GM20431 (cell line): ENCODE results near the gene SLC4A5.
"Not testable (repeated sequence)": the region's sequence is repeated elsewhere in the genome, so short reads cannot be mapped to it uniquely, and the experiment has no call there.

Source experiments
- in situ Hi-C: fragments of 300-500 bp; cut with MseI, MboI; formaldehyde crosslinking; loops from one replicate; pipeline ENCODE4 v1.15.0; 2020; ENCODE audit warnings: low sequenced_read_pairs; ENCODE audit not compliant: unreplicated experiment

Gene SLC4A5

DNA sequence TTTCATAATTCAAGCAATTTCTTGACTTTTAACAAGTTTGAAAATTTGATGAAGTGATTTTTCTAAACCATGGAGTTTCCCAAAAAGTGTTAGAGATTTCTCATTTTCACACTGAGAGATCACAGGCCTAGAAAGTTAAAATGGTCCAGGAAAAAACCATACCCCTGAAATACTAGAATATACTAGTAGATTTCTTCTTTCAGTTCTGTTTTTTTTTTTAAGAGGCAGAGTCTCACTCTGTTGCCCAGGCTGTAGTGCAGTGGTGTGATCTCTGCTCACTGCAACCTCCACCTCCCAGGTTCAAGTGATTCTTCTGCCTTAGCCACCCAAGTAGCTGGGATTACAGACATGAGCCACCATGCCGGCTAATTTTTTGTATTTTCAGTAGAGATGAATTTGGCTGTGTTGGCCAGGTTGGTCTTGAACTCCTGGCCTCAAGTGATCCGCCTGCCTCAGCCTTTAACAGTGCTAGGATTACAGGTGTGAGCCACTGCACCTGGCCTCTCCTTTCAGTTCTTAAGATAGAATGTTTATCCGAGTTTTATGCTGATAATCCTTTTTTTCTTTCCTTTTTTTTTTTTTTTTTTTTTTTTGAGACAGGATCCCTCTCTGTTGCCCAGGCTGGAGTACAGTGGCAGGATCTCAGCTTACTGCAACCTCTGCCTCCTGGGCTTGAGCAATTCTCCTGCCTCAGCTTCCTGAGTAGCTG is 130.4 kb downstream of the SLC4A5 start:
- in situ Hi-C loops: no loop called here

DNA sequence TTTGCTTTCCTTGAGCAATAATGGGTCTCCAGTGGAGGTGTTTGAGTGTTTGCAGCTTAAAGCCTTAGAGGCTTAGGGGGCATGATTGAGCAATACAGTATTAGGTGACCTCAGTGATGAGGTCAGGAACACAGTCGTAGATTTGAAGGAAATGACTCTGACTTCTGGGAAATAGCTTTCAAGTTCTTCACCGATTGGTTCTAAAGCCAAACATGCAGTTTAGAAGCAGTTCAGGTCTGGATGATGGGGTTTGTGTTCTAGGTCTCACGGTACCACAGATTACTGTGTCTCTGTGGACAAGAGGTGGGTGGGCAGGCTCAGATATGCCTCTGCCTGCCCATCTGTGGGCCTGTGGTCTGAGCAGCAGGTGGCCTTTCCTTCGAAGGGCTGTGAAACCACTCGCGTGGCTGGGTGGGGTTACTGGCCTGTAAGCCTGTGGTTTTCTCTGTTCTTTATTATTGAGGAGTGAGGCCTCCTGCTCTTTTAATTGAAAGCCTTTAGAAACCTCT is 137.0 kb downstream of the SLC4A5 start:
- in situ Hi-C loops: no loop called here

DNA sequence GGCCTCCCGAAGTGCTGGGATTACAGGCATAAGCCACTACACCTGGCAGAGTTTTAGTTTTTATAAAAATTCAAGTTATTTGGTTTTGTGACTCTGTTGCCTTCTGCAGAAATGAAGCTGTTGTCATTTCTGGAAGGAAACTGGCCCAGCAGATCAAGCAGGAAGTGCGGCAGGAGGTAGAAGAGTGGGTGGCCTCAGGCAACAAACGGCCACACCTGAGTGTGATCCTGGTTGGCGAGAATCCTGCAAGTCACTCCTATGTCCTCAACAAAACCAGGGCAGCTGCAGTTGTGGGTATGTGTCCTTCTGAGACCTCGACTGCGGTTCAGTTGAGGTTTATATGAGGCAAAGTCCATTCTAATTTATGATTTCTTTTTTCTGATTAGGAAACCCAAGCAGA is 137.6 kb downstream of the SLC4A5 start:
- in situ Hi-C loops: no loop called here

GRCh38 chr2:74205113-74205512 is 138.1 kb downstream of the SLC4A5 start:
- in situ Hi-C loops: no loop called here

DNA sequence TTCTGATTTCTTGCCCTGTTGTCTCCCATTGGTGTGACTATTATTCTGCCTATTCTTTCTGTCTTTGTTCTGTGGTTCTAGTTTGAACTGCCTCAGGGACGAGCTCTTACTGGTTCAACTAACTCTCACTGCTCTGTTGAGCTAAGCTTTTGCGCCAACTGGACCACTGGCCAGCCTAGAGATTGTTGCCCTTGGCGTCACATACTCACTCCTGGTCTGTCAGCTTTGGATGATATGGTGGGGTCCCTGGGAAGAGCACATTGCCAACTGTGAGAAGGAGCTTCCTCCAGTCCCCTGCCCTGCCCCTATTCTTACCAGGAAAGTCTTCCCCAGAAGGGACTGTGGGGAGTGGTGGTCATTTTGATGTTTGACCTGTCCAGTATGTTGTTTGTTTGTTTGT is 138.8 kb downstream of the SLC4A5 start:
- in situ Hi-C loops: no loop called here

DNA sequence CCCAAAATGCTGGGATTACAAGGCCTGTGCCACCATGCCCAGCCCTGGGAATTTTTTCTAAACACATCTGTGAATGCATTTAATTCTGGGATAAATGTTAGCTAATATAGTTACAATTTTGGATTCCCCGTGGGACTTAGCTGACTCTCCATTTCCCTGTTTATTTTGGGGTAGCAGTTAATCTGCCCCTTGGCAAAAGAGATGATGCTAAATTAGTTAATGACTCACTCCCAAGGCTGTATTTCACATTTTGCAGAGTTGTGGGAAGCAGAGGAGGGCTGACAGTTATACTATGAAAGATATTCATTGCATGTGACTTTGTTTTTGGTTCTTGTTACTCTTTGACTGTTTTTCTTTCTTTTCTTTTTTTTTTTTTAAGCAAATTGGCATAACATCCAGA is 141.6 kb downstream of the SLC4A5 start:
- in situ Hi-C loops: no loop called here

- in situ Hi-C loops: no loop called here
These were observed 142.0 kb downstream of the SLC4A5 start for GRCh38 chr2:74201196-74201595.

GRCh38 chr2:74199871-74200305 is 143.3 kb downstream of the SLC4A5 start:
- in situ Hi-C loops: no loop called here

GRCh38 chr2:74199275-74199701 is 143.9 kb downstream of the SLC4A5 start:
- in situ Hi-C loops: no loop called here

GRCh38 chr2:74198461-74199274 is 144.5 kb downstream of the SLC4A5 start, which contains the start of gene MTHFD2:
TSS of gene MTHFD2 (plus strand) at chr2:74198615. CDS start at chr2:74198642, 27 bp downstream.
- in situ Hi-C loops: no loop called here

DNA sequence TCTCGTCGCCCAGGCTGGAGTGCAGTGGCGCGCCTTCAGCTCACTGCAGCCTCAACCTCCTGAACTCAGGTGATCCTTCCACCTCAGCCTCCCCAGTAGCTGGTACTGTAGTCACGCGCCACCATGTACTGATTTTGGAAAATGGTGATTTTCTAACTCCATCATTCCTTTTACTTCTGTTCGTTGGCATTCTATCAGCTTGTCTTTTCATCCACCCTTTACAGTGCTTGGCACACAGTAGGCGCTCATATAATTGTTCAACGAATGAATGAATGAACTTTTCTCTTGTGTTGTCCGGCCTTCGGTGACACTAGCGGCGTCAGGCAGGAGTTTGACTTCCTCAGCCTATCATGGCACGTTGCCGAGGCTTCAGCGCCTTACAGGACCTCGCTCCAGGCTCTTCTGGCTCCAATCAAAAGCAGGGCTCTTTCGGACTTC is 145.2 kb downstream of the SLC4A5 start:
- in situ Hi-C loops: no loop called here

DNA sequence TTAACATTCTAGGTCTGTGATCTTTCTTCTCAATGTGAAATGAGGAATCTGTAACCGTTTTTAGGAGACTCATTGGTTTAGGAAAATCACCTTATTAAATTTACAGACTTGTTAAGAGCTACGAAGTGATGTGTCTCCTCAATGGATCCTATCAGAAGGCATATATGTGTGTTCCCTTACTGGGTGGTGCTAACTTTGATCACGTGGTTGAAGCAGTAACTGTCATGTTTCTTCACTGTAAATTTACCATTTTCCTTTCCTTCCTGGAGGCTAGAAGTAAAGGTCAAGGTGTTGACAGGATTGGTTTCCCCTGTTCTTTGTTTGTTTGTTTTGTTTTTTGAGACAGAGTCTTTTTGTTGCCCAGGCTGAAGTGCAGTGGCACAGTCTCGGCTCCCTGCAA is 146.2 kb downstream of the SLC4A5 start:
- in situ Hi-C loops: no loop called here

GRCh38 chr2:74194799-74195198 is 148.4 kb downstream of the SLC4A5 start:
- in situ Hi-C loops: no loop called here

- in situ Hi-C loops: no loop called here
These were observed 151.4 kb downstream of the SLC4A5 start for GRCh38 chr2:74191596-74192380.

DNA sequence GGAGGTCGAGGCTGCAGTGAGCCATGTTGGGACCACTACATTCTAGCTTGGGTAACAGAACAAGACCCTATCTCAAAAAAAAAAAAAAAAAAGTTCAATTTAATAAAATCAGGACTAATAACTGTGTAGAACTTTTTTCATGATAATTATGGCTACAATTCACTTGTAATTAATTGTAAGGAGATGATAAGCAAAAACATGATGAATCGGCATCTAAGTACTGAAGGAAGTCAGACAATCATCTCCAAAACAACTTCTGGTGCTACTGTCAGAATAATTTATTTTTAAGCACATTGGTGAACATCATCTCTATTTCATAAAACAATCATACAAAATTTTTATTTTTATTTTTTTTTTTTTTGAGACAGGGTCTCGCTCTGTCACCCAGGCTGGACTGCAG is 154.5 kb downstream of the SLC4A5 start:
- in situ Hi-C loops: no loop called here

- in situ Hi-C loops: no loop called here
These were observed 155.1 kb downstream of the SLC4A5 start for GRCh38 chr2:74188018-74188601.

DNA sequence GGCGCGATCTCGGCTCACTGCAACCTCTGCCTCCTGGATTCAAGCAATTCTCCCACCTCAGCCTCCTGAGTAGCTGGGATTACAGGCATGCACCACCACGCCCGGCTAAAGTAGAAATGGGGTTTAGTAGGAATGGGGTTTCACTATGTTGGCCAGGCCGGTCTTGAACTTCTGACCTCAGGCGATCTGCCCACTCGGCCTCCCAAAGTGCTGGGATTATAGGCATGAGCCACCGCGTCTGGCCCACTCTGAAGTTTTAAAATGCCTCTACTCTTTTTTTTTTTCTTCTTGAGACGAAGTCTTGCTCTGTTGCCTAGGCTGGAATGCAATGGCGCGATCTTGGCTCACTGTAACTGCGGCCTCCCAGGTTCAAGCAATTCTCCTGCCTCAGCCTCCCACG is 156.5 kb downstream of the SLC4A5 start:
- in situ Hi-C loops: not testable (repeated sequence)

DNA sequence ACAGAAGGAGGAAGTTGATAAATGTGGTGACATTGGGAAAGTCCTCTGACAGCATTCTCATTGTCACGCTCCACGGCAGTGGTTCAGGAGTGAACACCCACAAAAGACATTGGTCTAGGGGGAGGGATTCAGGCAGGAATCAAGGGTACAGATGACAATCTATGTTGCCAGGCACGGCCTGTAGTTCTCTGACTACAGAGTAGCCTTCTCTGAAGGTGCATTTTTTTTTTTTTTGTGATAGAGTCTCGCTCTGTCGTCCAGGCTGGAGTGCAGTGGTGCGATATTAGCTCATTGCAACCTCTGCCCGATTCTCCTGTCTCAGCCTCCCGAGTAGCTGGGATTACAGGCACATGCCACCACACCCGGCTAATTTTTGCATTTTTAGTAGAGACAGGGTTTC is 157.2 kb downstream of the SLC4A5 start:
- in situ Hi-C loops: no loop called here

- in situ Hi-C loops: no loop called here
These were observed 159.3 kb downstream of the SLC4A5 start for GRCh38 chr2:74183878-74184277.

GRCh38 chr2:74181739-74182138 is 161.5 kb downstream of the SLC4A5 start:
- in situ Hi-C loops: no loop called here
